GM10248 (cell line): ENCODE data around the gene S100A10.

Experiments used
- CTCF ChIA-PET: fragments of 300-600 bp; sonication (Branson Sonifier 250); formaldehyde crosslinking; extraction: SDS; loops from one replicate; lab custom pipeline; 2021; ENCODE audit warnings: antibody characterized with exemption; lab: Yijun Ruan, JAX
- POLR2A ChIA-PET: fragments of 350-650 bp; sonication (Branson Sonifier 250); formaldehyde crosslinking; extraction: SDS; loops from one replicate; lab custom pipeline; 2020; ENCODE audit warnings: antibody characterized with exemption; lab: Yijun Ruan, JAX
- DNase-seq: peaks from one replicate; pipeline ENCODE4 v3.0.0; 2012; ENCODE audit errors: extremely low spot score
- TF ChIP-seq, protein P1 (sequence below): IDR thresholded peaks from 2 replicates; pipeline ENCODE4 v1.5.1; 2012; ENCODE audit warnings: mild to moderate bottlenecking, low read depth; ENCODE audit errors: extremely low read depth, missing control alignments, control extremely low read depth

S100A10 gene

DNA sequence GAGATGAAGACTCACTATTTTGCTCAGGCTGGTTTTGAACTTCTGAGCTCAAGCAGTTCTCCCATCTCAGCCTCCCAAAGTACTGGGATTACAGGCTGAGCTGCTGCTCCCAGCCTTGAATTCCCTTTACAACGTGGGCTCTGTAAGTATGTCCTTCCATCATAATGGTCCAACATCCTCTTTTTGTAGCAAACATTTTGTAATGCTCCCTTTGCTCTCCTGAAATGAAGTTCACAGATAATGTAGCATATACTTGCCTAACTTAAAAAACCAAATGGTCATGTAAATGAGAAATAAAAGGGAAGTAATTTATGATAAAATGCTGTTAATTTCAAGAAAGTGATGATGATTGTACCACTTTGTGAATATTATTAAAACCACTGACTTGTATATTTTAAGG lies 53.9 kb downstream of the S100A10 start:
- no peak for DNase-seq
- ChIA-PET CTCF (interaction anchor here (1.0 to 1.4 kb wide), 3 partner anchors 19 to 62 kb away, joined by 3 to 7 read pairs (median 4); no protein-coding TSS in a partner anchor), POLR2A (no interaction called here)
- TF ChIP-seq, protein P1, sequence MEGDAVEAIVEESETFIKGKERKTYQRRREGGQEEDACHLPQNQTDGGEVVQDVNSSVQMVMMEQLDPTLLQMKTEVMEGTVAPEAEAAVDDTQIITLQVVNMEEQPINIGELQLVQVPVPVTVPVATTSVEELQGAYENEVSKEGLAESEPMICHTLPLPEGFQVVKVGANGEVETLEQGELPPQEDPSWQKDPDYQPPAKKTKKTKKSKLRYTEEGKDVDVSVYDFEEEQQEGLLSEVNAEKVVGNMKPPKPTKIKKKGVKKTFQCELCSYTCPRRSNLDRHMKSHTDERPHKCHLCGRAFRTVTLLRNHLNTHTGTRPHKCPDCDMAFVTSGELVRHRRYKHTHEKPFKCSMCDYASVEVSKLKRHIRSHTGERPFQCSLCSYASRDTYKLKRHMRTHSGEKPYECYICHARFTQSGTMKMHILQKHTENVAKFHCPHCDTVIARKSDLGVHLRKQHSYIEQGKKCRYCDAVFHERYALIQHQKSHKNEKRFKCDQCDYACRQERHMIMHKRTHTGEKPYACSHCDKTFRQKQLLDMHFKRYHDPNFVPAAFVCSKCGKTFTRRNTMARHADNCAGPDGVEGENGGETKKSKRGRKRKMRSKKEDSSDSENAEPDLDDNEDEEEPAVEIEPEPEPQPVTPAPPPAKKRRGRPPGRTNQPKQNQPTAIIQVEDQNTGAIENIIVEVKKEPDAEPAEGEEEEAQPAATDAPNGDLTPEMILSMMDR: no peak

DNA sequence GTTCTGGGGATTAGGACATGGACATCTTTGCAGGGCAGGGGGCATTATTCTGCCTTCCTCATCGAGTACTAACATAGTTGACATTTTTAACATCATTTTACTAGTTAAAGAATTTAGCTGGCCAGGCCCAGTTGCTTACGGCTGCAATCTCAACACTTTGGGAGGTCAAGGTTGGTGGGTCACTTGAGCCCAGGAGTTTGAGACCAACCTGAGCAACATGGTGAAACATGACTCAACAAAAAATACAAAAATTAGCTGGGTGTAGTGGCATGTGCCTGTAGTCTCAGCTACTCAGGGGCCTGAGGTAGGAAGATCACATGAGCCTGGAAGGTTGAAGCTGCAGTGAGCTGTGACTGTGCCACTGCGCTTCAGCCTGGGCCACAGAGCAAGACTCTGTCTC lies 54.5 kb downstream of the S100A10 start:
- TF ChIP-seq, protein P1: no peak
- DNase-seq: no peak
- POLR2A ChIA-PET: no interaction called here
- CTCF ChIA-PET: interaction anchor here (0.9 to 1.4 kb wide), 5 partner anchors 14 to 63 kb away, joined by 3 to 7 read pairs (median 3); no protein-coding TSS in a partner anchor

DNA sequence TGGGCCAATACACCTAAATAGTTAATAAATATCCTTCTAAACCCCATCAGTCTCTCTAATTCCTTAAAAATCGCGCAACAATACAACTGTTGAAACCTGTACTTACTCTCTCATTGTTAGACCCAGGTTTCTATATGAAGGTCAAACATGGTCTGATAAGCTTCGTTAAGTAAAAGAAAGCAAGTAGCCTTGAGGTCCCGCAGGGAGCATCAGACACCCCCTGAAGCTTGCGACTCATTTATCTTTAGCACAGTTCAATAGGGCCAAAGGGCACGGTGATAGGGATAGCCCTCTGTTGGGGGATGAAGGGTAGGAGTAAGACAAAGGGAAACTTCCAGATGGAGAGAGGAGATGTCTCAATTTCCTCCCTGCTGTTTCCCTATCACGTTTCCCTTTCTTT lies 57.0 kb downstream of the S100A10 start:
- CTCF ChIA-PET: interaction anchor here (1.3 to 8.7 kb wide), 4 partner anchors 12 to 64 kb away, joined by 3 to 159 read pairs (median 5); no protein-coding TSS in a partner anchor
- POLR2A ChIA-PET: no interaction called here
- TF ChIP-seq, protein P1: no peak
- no peak for DNase-seq

DNA sequence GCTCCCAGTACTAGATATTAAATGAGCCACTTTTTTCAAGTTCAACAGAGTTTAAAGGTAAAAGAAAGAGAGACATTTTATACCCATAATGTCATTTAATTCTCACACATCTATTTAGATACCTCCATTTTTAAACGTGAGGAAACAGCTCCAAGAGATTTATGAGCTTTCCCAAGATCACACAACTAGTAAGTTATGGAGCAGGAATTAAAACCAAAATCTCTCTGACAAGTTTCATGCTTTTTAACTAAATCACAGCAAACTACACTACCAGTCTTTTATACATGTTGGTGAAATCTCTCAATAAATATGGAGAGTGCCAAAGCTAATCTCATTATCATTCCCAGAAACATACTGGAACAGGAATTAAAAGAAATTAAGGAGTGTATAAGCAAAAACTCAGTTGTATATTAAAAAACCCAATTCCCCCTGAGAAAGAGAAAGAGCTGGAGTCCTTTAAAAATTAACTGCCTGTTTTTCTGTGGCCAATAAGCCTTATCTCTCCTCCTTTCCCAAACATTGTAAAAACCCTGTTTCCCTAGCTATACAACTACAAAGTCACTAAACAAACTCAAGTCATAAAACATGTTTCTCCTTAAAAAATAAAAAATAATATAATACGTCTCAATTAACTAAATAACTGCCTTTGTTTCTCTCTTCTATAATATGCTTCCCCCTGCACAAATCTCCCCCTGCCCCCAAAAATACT lies 57.6 kb downstream of the S100A10 start:
- TF ChIP-seq, protein P1: no peak
- ChIA-PET CTCF (interaction anchor here (1.0 to 8.7 kb wide), 6 partner anchors 11 to 76 kb away, joined by 3 to 159 read pairs (median 13); no protein-coding TSS in a partner anchor), POLR2A (no interaction called here)
- no peak for DNase-seq

DNA sequence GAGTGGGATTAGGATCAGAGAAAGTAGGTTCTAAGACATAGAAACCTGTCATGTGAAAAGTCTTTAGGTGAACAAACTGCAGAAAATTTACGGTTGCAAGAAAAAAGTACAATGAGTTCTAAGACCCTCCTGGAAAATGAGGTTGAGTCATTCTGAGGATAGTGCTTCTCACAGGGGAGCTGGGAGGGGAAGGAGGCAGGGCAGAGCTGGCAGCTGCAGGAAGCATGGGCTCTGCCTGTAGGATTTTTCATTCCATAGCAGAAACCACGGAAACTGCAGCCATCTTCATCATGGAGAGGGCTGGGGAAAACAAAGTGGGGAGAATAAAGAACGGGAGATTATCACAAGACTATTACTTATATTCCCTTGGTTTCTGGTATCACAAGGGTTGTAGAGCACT lies 58.5 kb downstream of the S100A10 start:
- ChIA-PET CTCF (interaction anchor here (0.7 to 8.7 kb wide), 13 partner anchors 10 to 108 kb away, joined by 3 to 159 read pairs (median 5); no protein-coding TSS in a partner anchor), POLR2A (no interaction called here)
- no peak for DNase-seq
- TF ChIP-seq, protein P1: no peak

DNA sequence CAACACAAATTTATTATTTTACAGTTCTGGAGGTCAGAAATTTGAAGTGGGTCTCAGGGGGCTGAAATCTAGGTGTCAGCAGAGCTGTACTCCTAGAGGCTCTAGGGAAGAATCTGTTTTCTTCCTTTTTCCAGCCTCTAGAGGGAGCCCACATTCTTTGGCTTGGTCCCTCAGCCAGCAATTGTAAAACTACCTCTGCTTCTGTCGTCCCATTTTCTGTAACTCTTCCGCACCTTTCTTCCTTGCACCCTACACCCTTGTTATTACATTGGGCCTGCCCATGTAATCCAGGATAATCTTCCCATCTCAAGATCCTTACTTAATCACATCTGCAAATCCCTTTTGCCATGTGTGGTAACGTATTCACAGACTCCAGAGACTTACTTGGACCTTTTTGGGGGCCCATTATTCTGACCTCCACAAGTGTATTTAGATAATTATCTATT lies 59.6 kb downstream of the S100A10 start:
- POLR2A ChIA-PET: interaction anchor here (0.6 kb wide), 1 partner anchor 22 kb away, joined by 7 read pairs; no protein-coding TSS in a partner anchor
- CTCF ChIA-PET: interaction anchor here (0.6 to 8.7 kb wide), 24 partner anchors 9 to 101 kb away, joined by 3 to 159 read pairs (median 5); partner anchors contain the start of gene S100A10
- peak; percentile 42 for DNase-seq
- TF ChIP-seq, protein P1: peak; percentile 61
